GM12892 (cell line): ENCODE data around the gene HNRNPD.
"Not testable (repeated sequence)": the region's sequence is repeated elsewhere in the genome, so short reads cannot be mapped to it uniquely, and the experiment has no call there.

Source experiments
- DNase-seq: peaks from one replicate; pipeline ENCODE4 v3.0.0; 2011; ENCODE audit not compliant: insufficient read length
- FAIRE-seq: peaks from 2 replicates; lab custom pipeline; 2011; peaks lifted over from hg19 to GRCh38; lab: Jason Lieb, UNC
- POLR2A ChIP-seq: IDR thresholded peaks from 2 replicates; pipeline ENCODE4 v1.6.1; 2011; ENCODE audit warnings: low read depth, low read length, control low read depth
- POLR2AphosphoS5 ChIP-seq: IDR thresholded peaks from 2 replicates; pipeline ENCODE4 v1.6.1; 2011; ENCODE audit warnings: low read depth, low read length, control low read depth
- TAF1 ChIP-seq: IDR thresholded peaks from 2 replicates; pipeline ENCODE4 v1.6.1; 2011; ENCODE audit warnings: low read depth, mild to moderate bottlenecking, control low read depth, low read length, borderline replicate concordance

Gene HNRNPD

DNA sequence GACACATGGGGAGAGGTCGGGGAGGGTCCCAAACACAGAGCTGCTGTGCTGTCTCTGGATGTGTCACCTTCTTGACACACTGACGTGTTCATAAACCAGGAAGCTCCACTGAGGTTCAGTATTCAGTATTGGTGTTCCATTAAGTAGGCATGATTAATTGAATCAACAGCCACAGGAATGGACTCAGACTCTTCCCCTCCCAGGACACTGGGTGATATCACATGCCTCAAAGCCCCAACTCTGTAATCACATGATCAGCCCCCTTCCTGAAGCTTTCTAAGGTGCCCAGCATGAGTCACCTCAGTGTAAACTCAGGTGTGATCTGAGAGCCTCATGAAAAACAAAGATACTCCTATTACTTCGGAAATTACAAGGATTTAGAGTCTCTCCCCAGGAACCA is 21.1 kb upstream of the HNRNPD start:
- no peak for TF ChIP-seq POLR2A
- FAIRE-seq: no peak

DNA sequence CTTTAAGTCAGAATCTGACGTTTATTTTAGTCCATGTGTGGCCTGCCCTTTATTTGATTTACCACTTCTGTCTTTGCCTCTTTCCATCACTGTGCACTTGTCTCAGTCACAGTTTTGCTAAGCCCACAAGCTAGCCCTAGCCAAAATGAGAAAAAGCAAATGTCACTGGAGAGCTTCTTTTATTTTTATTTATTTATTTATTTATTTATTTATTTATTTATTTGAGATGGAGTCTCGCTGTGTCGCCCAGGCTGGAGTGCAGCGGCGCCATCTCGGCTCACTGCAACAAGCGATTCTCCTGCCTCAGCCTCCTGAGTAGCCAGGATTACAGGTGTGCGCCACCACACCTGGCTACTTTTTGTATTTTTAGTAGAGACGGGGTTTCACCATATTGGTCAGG is 16.3 kb upstream of the HNRNPD start:
- not testable (repeated sequence) for FAIRE-seq, DNase-seq

More for the DNA sequence above, 21.1 kb upstream of the HNRNPD start:
- no peak for DNase-seq

DNA sequence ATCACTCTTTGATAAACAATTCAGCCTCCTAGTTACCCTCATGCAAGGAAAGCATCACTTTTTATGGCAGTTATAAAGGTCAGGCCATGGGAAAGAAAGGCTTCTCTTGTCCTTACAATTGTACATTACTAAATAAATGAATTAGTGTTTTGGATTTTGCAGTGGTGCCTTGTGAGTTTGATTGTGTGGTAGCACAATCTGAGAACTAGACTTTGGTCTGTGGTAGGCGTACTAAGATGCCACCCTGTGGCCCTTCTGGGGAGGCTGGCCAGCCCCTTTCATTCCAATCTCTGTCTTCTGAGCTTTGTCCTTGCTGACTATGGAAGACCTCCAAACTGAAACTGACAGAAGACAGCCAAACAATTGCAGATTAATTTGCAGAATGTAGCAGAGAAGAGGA is 14.6 kb upstream of the HNRNPD start:
- DNase-seq (no peak), FAIRE-seq (no peak)
- TF ChIP-seq TAF1 (no peak), POLR2A (no peak), POLR2AphosphoS5 (no peak)

DNA sequence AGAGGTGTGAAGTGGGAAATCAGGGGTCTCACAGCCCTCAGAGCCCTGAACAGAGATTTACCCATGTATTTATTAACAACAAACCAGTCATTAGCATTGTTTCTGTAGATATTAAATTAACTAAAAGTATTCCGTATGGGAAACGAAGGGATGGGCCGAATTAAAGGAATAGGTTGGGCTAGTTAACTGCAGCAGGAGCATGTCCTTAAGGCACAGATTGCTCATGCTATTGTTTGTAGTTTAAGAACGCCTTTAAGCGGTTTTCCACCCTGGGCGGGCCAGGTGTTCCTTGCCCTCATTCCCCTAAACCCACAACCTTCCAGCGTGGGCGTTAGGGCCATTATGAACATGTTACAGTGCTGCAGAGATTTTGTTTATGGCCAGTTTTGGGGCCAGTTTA is 12.5 kb upstream of the HNRNPD start:
- not testable (repeated sequence) for DNase-seq, FAIRE-seq

DNA sequence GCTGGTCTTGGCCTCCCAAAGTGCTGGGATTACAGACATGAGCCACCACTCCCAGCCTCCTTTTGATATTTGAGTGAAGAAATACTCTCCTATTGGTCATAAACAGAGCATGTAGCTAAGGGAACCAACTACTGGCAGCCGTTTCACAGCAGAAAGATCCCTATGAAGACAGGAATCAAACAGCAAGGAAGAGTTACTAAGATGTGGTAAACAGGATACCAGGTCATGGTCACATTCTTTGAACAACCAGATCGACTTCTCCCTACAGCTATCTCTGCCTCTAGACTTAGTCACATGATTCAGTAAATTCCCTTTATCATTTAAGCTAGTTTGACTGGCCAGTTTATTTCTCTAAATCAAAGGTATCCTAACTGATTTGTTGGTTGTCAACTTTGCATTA is 9.0 kb upstream of the HNRNPD start:
- TF ChIP-seq POLR2A: no peak
- DNase-seq (no peak), FAIRE-seq (peak; percentile 5)

DNA sequence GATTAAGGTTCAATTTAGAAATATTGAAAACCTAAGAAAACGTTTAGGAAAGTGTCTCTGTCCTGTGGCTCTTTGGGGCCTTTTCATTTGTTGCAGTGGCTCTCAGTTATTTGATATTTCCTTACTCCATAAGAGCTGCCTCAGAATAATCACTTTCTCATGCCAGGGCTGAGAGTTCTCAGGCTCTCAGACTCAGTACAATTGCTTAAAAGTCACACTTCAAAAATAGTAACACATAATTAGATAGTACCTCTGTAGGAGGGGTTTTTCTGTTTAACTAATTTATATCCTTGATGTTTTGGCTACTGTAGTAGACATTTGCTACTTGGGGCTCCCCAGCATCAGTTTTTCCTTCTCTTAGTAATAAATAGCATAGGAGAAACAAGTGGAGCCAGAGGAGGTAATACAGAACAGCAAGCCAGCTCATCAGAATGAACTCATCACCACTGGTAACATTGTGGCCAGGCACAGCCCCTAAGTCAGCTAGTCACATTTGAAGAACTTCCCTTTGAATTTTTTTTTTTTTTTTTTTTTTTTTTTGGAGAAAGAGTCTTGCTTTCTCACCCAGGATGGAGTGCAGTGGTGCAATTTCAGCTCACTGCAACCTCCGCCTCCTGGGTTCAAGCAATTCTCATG is 8.0 kb upstream of the HNRNPD start:
- FAIRE-seq: no peak
- DNase-seq: no peak
- TF ChIP-seq POLR2AphosphoS5 (no peak), POLR2A (no peak), TAF1 (no peak)

DNA sequence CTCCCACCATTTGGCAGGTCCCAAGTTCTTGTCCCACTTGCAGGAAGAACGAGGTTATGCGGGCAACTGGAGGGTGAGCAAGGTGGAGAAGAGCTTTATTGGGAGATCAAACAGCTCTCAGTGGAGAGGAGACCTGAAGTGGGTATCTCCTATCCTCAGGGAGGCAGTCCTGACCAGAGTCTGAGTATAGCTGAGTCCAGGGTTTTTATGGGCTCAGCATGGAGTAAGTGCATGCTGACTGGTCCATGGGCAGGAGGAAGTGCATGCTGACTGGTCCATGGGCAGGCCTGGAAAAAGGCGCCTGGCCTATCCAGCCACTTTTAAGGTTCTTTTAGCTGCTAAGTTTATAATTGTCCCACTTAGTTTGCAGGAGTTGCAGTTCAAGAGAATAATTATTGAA is 7.4 kb upstream of the HNRNPD start:
- DNase-seq: no peak
- FAIRE-seq: no peak
- no peak for TF ChIP-seq POLR2AphosphoS5
- no peak for TF ChIP-seq POLR2A
- TF ChIP-seq TAF1: no peak

DNA sequence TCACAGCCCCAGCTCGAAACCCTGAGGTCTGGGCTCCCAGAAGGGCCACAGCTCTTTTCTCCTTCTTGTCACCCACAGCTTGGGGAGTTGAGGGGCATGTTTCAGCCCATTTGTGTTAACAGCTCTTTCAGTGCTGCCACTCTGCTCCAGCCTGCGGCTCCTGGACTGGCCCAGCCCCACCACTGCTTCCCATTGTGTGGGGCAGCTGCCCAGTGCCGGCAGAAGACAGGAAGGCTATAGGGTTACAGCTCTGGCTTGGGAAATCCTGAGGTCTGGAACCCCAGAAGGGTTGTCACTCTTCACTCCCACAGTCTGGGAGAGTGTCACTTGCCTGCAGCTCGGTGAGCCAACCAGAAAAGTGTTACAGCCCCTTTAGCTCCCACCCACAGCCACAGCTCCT is 7.0 kb upstream of the HNRNPD start:
- no peak for FAIRE-seq
- no peak for DNase-seq
- no peak for TF ChIP-seq POLR2A
- TF ChIP-seq POLR2AphosphoS5: no peak
- no peak for TF ChIP-seq TAF1

DNA sequence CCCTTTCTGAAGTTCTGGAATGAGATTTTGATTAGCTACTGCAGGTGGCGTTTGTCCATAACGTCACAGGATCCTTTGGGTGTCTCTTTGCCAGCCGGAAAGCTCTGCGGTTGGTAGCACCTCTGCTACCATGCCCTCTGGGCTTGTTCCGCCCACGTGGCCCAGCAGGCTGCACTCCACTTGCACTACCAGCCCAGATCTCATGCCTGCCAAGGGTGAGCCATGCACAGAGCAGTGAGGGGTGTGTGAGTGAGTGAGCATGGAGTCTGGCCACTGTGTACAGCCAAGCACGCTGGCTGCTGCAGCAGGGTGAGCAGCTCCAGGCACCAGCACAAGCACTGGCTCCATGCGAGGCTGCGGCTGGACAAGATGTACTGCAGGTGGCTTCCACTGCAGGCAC is 6.6 kb upstream of the HNRNPD start:
- DNase-seq: no peak
- FAIRE-seq: no peak
- no peak for TF ChIP-seq POLR2AphosphoS5
- TF ChIP-seq TAF1: no peak
- no peak for TF ChIP-seq POLR2A

DNA sequence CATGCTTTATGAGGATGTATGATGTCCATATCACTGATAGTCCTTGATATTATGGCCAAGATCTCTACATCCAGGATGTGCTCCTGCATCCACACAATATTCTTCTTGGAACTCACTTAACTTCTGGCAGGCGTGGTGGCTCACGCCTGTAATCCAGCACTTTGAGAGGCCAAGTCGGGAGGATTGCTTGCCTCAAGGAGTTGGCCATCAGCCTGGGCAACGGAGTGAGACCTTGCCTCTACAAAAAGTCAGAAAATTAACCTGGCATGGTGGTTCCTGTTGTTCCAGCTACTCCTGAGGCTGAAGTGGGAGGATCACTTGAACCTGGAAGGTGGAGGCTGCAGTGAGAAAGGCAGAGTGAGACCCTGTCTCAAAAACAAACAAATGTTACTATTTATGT is 2.3 kb upstream of the HNRNPD start:
- TF ChIP-seq TAF1: no peak
- TF ChIP-seq POLR2A: no peak
- TF ChIP-seq POLR2AphosphoS5: no peak
- no peak for DNase-seq
- FAIRE-seq: peak; percentile 21

DNA sequence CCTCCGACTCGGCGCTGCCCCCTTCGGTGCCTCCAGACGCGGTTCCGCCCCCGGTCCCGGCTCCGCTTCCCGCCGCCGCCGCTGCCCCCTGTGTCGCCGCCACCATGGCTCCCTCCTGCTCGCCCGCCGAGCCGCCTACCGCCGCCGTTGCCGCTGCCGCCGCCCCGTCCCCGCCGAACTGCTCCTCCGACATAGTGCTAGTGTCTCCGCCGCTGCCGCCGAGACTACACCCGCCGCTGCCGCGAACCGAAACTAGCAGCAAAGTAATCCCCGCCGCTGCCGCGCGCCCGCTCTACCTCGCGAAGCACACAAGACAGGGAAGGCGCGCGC is 340 bp downstream of the HNRNPD start:
- TF ChIP-seq POLR2AphosphoS5: no peak
- TF ChIP-seq POLR2A: no peak
- TF ChIP-seq TAF1: peak; percentile 41
- DNase-seq: no peak
- FAIRE-seq: no peak

DNA sequence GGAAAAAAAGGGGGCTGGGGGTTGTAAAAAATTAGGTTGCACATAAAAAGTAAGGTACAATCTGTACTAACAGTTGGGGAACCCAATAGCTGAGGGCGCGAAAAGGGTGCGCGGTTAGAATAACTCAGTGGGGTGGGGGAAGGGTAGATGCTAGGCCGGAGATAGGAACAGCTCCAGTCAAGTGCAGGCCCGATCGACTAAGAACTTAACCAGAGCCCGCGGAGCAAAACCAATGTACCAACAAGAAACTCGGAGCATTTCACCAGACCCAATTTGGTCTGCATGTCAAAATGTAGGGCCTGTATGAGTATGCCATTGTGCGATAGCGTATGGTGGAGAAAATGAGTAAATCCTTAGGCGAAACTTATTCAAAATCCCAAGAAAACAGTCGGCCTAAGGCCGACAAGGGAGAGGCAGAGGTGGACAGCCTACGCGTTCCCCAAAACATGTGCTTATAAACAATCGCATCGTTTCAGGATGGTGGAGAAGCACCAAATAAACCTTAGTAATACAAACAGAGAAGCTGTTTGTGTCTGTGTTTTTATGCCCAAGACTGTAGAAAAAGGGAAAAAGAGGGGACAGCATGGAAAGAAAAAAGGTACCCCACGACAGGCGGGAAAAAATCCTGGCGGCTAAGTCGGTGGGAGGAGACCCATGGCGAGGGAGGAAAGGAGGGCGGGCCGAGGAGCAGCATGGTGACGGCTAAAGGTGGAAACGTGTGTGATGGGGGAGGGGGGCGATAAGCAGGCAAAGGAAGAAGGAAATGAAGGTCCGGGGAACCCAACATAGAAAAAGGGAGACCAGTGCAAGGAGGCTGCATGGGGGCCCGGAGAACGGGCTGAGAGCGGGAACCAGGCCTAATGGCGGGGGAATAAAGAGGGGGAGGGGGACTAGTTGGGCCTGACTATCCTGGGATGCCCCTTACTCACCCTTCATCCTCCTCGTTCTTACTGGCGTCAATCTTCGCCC is 990 bp downstream of the HNRNPD start:
- DNase-seq: peak; percentile 38
- FAIRE-seq: peak; percentile 84
- TF ChIP-seq POLR2A (no peak), TAF1 (peak; percentile 15; the same call in 1 of the 2 replicates), POLR2AphosphoS5 (peak; percentile 42; the same call in 1 of the 2 replicates)

DNA sequence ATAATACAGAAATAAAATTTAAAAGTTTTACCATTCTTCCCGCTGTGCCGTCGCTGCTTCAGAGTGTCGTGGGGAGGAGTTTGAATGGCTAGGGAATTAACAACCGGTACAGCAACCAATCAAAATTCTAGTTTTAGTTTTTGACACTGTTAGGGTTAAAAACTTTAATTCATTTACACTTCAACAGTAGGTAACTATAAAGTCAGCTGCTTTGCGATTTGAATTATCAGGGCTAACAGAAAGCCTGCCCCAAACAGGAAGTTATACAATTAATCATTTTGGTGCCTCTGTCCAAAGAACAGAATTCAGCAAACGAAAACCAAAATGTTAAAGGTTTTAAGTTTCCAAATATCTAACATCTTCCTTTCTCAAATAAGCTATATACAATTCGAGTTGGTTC is 2.3 kb downstream of the HNRNPD start:
- TF ChIP-seq TAF1 (no peak), POLR2AphosphoS5 (no peak), POLR2A (no peak; the same call in 1 of the 2 replicates)
- DNase-seq (no peak), FAIRE-seq (peak; percentile 14)
